NCI-H1417 (cell line): ENCODE data around the gene UBR1.
"Not testable (repeated sequence)": the region's sequence is repeated elsewhere in the genome, so short reads cannot be mapped to it uniquely, and the experiment has no call there.

Experiments
- DNase-seq, 3 experiments: peaks; one replicate each; lab custom pipeline; 2025; lab: John Stamatoyannopoulos, UW

The UBR1 gene

DNA sequence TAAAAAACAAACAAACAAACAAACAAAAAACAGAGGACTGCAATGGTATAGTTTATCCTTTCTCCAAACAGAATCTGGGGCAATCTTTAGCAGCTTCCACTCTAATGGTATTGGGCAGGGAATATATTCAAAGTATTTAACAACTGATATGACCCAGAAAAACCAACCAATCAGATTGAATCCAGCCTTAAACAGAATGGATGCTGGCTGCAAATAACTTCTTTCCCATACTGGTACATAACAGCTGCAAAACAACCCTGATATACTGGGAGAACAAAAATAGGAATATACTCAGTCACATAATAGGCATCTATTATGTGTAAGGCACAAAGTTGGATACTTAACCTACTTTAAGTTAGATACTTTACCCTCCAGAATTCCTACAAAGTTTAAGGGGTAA lies 49.1 kb downstream of the UBR1 start:
- no peak for DNase-seq

DNA sequence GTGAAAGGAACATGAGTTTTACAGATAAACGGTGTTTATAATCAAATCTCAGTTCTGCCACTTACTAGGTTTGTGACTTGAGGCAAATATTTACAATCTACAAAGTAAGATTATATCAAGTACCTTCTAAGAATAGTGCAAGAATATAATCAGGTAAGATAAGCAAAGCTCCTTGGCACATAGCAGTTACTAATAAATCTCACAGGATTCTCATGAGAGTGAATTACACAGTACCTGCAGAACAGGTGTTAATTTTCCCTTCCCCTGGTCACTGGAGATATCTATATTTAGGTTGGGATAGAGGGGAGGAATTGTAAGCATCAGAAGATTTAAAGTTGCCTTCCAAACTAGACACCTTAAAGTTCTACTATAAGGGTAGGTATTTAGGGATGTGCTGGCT lies 53.0 kb downstream of the UBR1 start:
- DNase-seq: no peak

DNA sequence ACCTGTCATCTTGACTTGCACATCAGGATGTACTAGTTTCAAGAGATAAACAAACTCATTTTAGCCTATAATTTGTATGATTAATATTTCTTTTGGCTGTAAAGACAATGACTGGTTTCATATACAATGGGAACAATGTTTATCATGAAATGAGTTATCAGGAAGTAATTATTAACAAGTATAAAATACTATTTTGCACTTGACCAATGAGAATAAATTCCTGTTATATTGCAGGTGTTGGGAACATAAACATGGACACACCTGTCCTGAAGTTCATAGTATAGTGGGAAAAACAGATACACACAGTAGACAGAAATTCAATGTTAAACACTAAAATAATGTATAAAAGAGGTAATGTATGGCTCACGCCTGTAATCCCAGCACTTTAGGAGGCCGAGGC lies 56.9 kb downstream of the UBR1 start:
- peak in 1 of 3 experiments; percentile 49 for DNase-seq

DNA sequence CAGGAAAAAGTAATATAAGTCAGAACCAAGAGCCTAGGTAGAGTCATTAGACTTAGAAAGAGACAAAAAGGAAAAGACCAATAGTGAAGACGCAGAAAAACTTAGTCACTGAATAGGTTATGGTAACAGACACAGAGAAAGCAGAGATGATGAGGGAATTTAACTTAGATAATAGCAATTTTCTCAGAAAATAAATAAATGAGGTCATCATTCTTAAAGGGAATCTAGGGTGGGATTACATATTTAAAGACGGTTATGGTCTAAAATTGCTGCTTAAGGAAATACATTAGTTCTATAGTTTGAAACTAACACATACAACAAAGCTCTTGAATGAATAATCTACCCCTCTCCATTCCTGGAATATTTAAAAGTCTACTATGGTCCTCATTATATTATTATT lies 59.4 kb downstream of the UBR1 start:
- no peak for DNase-seq

DNA sequence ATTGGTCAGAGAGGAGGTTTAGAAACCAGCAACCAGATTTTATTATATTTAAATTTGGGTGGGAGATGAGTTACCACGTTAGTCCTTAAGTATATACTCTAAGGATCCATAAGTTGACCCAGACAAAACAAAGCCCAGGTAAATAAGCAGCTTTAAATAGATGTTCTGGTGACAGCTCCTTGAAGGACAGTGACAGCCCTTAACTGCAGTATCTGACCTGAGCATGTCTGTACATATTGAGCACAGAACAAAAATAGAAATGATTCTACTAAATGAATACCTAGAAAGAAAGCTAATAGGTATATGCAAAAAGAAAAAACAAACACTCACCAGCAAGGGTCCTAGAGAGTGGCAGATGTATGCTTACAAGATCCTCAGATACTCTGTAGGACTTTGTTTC lies 63.0 kb downstream of the UBR1 start:
- DNase-seq: no peak

DNA sequence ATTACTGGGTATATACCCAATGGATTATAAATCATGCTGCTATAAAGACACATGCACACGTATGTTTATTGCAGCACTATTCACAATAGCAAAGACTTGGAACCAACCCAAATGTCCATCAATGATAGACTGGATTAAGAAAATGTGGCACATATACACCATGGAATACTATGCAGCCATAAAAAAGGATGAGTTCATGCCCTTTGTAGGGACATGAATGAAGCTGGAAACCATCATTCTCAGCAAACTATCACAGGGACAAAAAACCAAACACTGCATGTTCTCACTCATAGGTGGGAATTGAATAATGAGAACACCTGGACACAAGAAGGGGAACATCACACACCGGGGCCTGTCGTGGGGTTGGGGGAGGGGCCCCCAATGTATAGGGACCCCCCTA lies 64.8 kb downstream of the UBR1 start:
- DNase-seq: not testable (repeated sequence)

DNA sequence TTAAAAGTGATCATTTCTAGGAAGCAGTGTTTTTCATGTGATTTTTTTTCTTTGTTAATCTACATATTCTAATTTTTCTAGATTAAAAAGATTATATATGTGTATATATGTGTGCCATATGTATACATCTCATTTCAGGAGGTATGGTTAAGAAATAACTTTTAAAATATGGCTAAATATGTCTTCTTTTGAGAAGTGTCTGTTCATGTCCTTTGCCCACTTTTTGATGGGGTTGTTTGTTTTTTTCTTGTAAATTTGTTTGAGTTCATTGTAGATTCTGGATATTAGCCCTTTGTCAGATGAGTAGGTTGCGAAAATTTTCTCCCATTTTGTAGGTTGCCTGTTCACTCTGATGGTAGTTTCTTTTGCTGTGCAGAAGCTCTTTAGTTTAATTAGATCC lies 70.6 kb downstream of the UBR1 start:
- DNase-seq: not testable (repeated sequence)

DNA sequence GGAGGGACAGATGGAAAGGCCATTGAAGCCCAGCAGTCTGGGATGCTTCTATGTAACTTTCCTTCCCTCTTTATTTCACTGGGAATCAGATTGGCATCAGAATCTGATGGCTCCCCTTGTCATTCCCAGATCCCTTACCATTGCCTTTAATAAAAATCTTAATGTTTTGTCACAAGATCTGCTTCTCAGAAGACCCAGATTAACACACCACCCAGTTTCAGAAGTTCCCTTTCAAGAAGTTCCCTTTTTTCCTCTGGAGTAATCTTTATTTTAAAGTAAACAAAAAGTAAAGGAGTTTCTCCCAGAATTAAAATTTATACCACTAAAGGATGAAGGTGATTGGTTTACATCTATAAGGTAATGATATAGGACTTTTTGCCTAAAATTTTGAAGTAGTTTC lies 76.4 kb downstream of the UBR1 start:
- DNase-seq: no peak

DNA sequence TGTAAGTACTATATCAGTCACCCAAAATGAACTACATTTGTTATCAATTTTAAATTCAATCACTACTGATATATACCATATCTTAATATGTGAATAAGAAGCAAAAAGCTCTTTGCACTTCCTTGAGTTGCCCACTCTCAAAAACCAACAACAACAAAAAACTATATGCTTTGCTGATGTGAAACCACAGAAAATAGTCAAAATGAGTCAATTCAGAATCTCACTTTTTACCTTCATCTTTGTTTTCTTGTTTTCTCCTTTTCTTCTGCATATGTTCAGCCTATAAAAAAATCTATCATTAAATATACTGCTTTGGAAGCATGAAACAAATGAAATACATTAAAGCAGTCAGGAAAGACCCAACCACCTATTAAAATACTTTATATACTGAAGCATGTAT lies 80.7 kb downstream of the UBR1 start:
- no peak for DNase-seq

DNA sequence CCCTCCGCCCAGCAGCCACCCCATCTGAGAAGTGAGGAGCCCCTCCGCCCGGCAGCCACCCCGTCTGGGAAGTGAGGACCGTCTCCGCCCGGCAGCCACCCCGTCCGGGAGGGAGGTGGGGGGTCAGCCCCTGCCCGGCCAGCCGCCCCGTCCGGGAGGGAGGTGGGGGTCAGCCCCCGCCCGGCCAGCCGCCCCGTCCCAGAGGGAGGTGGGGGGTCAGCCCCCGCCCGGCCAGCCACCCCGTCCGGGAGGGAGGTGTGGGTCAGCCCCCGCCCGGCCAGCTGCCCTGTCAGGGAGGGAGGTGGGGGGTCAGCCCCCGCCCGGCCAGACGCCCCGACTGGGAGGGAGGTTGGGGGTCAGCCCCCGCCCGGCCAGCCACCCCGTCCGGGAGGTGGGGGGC lies 91.2 kb downstream of the UBR1 start:
- DNase-seq: not testable (repeated sequence)

DNA sequence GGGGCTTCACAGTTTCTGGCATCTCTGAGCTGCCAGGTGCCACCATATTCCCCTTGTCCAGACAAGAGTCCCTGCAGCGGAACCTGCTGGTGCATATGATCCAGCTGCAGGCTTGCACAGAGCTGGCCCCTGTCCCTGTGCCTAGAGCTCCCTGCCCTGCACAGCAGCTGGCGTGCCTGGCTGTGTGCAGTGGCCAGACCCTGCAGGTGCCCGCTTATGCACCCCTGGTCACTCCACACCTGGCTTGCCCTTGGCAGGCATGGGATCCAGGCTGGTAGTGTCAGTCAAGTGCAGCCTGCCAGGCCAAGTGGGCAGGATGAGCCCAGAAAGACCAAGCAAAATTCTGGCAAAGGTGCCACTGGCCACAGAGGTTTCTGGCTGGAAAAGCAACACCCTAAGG lies 96.6 kb downstream of the UBR1 start:
- no peak for DNase-seq

DNA sequence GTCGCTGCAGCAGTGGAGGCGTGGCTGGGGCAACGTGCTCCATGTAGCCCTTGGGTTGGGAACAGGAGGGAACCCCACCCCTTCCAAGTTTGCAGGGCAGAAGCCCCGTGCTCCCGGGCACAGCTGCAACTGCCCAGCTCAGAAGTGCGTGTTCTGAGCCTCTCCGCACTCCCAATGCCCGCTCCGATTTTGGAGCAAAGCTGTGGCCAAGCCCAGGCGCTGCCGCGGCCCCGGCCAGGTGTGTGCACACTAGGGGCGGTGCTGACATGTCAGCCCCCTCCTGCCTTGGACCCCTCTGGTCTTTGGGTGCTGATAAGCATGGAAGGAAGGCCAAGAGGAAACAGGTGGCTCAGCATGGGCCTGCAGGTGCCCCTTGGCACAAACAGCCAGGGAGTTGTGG lies 97.7 kb downstream of the UBR1 start:
- no peak for DNase-seq

DNA sequence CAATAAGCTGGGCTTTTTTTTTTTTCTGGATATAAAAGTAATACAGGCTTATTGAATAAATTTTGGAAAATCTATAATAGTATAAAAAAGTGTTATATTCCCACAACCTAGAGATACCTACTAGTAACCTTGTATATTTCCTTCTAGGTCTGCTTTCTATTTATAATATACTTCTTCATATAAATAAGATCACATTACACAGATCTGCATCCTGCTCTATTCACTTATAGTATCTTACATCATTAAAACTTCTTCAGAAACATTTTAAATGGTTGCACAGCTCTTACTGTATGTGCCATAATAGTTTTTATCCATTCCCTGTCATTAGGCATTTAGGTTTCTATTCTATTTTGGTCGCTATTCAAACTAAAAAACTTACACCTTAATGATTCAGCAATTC lies 98.3 kb downstream of the UBR1 start:
- DNase-seq: no peak

DNA sequence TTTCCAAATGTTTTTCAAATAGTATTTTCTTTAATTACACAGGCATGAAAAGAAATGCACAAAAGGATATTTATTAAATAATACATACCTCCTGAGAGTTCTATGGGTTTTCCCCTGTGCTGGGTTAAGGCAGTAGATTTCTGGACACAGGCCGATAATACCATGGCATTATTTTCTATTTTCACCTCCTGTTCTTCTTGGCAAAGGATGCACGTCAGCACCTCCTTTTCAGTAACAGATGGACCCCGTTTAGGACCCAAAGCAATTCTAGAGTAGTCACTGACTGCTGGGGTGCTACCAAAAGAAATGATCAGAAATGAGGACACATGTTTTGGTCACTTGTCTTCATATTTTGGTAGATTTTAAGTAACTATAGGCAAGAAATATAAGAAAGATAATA lies 98.8 kb downstream of the UBR1 start:
- DNase-seq: no peak

DNA sequence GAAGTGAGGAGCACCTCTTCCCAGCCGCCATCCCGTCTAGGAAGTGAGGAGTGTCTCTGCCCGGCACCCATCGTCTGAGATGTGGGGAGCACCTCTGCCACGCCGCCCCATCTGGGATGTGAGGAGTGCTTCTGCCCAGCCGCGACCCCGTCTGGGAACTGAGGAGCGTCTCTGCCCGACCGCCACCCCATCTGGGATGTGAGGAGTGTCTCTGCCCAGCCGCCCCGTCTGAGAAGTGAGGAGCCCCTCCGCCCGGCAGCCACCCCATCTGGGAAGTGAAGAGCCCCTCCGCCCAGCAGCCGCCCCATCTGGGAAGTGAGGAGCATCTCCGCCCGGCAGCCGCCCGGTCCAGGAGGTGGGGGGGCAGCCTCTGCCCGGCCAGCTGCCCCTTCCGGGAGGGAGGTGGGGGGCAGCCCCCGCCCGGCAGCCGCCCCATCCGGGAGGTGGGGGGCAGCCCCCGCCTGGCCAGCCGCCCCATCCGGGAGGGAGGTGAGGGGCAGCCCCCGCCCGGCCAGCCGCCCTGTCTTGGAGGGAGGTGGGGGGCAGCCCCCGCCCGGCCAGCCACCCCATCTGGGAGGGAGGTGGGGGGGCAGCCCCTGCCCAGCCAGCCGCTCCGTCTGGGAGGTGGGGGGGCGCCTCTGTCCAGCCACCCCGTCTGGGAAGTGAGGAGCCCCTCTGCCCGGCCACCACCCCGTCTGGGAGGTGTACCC lies 100.8 kb downstream of the UBR1 start:
- not testable (repeated sequence) for DNase-seq

DNA sequence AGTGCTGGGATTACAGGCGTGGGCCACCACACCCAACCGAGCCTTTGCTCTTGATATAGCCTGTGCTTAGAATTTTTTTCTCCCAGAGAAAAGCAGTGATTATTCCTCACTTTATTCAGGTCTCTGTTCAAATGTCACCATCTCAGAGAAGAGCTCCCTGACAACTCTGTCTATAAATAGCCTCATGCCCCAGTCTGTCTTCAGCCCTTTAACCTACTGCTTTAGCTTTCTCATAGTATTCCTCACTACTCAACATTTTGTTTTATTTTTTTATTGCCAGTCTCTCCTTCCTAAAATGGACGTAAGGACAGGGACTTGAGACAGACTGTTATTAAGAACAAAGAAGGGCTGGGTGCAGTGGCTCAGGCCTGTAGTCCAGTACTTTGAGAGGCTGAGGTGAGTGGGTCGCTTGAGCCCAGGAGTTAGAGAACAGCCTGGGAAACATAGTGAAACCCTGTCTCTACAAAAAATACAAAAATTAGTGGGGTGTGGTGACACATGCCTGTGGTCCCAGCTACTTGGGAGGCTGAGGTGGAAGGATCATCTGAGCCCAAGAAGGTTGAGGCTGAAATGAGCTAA lies 106.5 kb downstream of the UBR1 start:
- DNase-seq: no peak

DNA sequence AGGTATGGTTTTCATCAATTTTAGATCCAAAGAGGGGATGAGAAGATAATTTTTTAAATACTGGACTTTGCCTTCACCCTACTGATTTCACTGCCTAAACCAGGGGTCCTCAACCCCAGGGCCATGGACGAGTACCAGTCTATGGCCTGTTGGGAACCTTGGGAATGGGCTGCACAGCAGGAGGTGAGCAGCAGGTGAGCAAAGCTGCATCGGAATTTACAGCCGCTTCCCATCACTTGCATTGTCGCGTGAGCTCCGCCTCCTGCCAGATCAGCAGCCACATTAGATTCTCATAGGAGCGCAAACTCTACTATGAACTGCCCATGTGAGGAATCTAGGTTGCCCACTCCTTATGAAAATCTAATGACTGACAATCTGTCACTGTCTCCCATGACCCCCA lies 109.0 kb downstream of the UBR1 start:
- no peak for DNase-seq

DNA sequence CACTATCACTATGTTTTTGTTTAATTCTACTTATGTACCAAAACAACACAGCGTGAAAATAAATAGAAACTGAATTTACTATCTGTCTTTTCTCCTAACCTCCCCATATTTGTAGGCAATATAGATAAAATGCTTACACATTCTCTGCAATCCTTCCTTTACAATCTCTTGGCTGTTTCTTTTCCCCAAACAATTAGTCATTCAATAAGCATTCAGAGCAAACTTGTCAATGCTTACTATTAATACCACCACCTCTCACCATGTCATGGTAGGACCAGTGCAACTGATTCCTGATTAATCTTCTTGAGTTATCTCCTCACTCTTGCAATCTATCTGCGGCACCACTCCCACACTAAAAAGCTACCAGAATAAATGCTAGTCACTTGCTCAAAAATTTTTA lies 111.3 kb downstream of the UBR1 start:
- DNase-seq: no peak

DNA sequence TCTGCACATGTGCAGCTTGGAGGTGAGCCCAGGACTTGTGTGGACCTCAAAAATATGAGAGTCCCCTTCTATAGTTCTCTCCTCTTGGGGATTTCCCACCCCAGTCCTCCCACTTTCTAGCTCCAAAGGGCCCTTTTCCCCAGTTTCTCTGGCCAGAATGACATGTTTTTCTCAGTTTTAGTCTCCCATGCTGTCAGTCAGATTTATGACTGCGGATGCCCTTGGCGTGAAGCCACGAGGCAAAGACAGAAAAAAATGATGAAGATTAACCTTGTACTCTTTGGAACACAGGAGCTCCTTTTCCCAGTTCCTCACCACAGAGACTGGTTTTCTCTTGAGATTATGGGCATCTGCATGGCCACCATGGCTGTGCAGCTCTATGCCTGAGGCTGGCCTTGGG lies 113.2 kb downstream of the UBR1 start:
- no peak for DNase-seq

DNA sequence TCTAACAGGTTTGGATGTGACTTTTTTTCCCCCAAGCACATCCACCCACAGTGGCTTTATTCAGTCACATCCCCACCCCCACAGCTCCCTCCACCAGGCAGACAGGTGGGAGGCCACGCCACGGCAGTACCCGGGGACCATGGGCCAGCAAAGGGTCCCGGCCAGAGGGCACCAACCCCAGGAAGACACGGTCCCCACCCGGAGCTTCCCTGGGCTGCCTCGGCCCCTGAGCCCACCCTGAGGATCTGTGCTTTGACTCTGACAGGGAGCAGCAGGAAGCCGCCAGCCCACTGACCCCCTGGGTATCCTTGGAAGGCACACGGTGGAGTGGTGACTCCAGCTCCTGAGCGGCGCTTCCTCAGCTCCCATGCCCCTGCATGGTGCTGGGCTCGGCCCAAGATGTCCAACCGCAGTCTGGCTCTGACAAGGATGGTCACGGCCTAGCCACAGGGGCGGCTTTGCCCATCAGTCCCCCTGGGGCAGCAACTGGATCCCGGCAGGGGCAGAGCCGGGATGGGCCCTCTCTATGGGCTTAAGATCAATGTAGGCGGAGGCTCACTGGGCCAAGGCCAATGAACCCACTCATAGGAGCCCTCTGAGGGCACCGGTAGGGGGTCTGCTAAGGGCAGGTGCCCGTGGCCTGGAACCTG lies 119.0 kb downstream of the UBR1 start:
- no peak for DNase-seq

DNA sequence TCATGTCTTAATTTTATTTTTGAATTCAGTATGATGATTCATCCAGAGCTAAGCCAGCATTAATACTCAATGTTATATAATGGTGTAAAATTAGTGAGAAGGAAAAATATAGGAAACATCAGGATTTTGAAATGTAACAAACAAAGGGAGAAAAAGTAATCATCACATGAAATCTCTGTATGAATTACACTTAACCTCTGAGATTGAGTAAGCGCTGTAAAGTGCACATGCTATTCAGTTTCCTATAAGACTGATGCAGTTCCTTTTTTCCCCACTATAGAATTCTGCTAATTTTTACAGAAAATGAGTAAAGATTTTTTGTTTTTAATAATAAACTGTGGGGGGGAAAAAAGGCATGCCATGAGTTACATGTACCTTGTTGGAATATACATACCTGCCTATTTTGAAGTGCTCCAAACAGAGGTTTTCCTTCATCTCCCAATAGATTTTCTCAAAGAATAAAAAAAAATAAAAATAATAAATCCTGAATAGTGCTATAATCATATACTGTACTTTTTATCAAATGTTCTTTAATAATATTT lies 121.3 kb downstream of the UBR1 start:
- DNase-seq: no peak

DNA sequence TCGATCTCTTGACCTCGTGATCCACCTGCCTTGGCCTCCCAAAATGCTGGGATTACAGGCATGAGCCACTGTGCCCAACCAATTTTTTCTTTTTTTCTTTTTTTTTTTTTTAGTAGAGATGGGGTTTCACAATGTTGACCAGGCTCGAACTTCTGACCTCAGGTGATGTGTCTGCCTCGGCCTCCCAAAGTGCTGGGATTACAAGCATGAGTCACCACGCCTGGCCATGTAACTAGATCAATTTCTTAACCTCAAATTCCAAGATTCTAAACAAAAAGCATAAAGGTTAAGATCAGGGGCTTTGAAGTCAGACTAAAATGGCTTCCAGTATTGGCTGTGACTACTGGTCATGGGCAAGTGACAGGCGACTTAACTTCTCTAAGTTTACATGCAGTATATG lies 126.7 kb downstream of the UBR1 start:
- DNase-seq: not testable (repeated sequence)

DNA sequence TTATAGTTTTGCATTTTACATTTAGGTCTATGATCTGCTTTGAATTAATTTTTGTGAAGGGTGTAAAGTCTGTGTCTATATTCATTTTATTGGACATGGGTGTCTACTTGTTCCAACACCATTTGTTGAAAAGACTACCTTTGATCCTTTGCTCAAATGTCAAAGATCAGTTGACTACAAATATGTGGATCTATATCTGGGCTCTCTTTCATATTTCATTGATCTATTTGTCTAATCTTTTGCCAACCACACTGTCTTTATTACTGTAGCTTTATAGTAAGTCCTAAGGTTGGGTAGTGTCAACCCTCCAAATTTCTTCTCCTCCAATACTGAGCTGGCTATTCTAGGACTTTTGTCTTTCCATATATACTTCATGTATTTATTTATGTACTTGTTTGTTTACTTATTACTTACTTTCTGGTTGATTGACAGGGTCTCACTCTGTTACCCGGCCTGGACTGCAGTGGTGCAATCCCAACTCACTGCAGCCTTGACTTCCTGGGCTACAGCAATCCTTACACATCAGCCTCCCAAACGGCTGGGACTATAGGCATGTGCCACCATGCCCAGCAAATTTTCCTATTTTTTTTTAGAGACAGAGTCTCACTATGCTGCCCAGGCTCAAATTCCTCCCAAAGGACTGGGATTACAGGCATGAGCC lies 131.5 kb downstream of the UBR1 start:
- DNase-seq: no peak
